Hepatocyte (in vitro differentiated cells): ENCODE measurements around the gene RBBP8NL.

ENCODE experiments used
- EZH2 ChIP-seq: fragments of 200-600 bp; sonication (generic); IDR thresholded peaks from 2 replicates; pipeline ENCODE4 v1.6.1; 2016; ENCODE audit warnings: antibody characterized with exemption, mild to moderate bottlenecking, borderline replicate concordance
- EZH2phosphoT487 ChIP-seq: fragments of 200-600 bp; sonication (generic); IDR thresholded peaks from one replicate; pipeline ENCODE4 v1.6.1; 2018; ENCODE audit warnings: antibody characterized with exemption, mild to moderate bottlenecking, low read depth, moderate library complexity; ENCODE audit not compliant: unreplicated experiment, severe bottlenecking
- TF ChIP-seq, protein P1 (sequence below): fragments of 200-600 bp; sonication (generic); IDR thresholded peaks from 2 replicates; pipeline ENCODE4 v1.5.1; 2016; ENCODE audit warnings: antibody characterized with exemption, mild to moderate bottlenecking; ENCODE audit not compliant: poor library complexity

DNA sequence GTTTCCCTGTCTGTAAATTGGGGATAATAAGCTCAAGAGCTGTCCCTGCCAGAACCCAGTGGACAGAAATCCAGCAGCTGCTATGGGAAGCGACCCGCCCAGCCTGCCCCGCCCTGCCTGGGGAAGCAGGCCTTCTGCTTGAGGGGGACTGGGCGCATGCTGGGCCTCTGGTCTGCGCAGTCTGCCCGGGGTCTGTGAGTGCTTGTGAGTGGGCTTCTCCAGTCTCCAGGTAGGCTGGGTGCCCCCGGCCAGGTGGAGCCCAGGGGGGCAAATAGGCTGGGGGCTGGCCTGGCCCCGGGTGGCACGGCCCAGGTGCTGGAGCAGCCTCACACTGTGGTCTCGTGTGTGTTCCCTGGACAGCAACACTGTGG lies 648 bp upstream of the RBBP8NL start:
- TF ChIP-seq, protein P1, sequence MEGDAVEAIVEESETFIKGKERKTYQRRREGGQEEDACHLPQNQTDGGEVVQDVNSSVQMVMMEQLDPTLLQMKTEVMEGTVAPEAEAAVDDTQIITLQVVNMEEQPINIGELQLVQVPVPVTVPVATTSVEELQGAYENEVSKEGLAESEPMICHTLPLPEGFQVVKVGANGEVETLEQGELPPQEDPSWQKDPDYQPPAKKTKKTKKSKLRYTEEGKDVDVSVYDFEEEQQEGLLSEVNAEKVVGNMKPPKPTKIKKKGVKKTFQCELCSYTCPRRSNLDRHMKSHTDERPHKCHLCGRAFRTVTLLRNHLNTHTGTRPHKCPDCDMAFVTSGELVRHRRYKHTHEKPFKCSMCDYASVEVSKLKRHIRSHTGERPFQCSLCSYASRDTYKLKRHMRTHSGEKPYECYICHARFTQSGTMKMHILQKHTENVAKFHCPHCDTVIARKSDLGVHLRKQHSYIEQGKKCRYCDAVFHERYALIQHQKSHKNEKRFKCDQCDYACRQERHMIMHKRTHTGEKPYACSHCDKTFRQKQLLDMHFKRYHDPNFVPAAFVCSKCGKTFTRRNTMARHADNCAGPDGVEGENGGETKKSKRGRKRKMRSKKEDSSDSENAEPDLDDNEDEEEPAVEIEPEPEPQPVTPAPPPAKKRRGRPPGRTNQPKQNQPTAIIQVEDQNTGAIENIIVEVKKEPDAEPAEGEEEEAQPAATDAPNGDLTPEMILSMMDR, result no peak
- no peak for TF ChIP-seq EZH2
- TF ChIP-seq EZH2phosphoT487, result no peak
